Upper lobe of left lung (tissue), 4 donors: ENCODE data around the gene PIR.

ENCODE experiments used
- EP300 ChIP-seq, 4 donors: sonication (generic); formaldehyde crosslinking; IDR thresholded peaks; one replicate each; pipeline ENCODE4 v1.5.1; 2017; ENCODE audit warnings: antibody characterized with exemption in 4 of 4, control low read depth in 2 of 4
- POLR2A ChIP-seq, 4 donors: fragments of 450-650 bp; IDR thresholded peaks; one replicate each; pipeline ENCODE4 v1.5.1; 2016 to 2017; ENCODE audit warnings: antibody characterized with exemption in 4 of 4, mild to moderate bottlenecking in 2 of 4
- POLR2AphosphoS5 ChIP-seq, 2 donors: sonication (generic); formaldehyde crosslinking; IDR thresholded peaks; one replicate each; pipeline ENCODE4 v1.5.1; 2017; ENCODE audit warnings: antibody characterized with exemption in 2 of 2
- TF ChIP-seq, protein P1 (sequence below), 6 experiments: fragments of 450-650 bp in 4 of 6; fragments of 200-600 bp in 2 of 6; sonication (generic) in 2 of 6; IDR thresholded peaks; one replicate each; pipeline ENCODE4 v1.5.1; 2016 to 2019; ENCODE audit warnings: antibody characterized with exemption in 6 of 6

GRCh38 chrX:15471028-15471427, 22.1 kb downstream of the PIR start:
- TF ChIP-seq EP300 (IDR thresholded peaks at IDR 0.05): no peak
- TF ChIP-seq, protein P1, sequence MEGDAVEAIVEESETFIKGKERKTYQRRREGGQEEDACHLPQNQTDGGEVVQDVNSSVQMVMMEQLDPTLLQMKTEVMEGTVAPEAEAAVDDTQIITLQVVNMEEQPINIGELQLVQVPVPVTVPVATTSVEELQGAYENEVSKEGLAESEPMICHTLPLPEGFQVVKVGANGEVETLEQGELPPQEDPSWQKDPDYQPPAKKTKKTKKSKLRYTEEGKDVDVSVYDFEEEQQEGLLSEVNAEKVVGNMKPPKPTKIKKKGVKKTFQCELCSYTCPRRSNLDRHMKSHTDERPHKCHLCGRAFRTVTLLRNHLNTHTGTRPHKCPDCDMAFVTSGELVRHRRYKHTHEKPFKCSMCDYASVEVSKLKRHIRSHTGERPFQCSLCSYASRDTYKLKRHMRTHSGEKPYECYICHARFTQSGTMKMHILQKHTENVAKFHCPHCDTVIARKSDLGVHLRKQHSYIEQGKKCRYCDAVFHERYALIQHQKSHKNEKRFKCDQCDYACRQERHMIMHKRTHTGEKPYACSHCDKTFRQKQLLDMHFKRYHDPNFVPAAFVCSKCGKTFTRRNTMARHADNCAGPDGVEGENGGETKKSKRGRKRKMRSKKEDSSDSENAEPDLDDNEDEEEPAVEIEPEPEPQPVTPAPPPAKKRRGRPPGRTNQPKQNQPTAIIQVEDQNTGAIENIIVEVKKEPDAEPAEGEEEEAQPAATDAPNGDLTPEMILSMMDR (IDR thresholded peaks at IDR 0.05): peak; percentile 42 to 80 (median 66)
- TF ChIP-seq POLR2A (IDR thresholded peaks at IDR 0.05): no peak
- no peak for TF ChIP-seq POLR2AphosphoS5 (IDR thresholded peaks at IDR 0.05)
